K562 (cell line): ENCODE data around the gene CAMK1D.

ENCODE experiments used
- BHLHE40 ChIP-seq: IDR thresholded peaks from 2 replicates; pipeline ENCODE4 v1.6.1; 2011; ENCODE audit warnings: low read length, improper control_type of control experiment
- CTCF ChIP-seq, 3 experiments: IDR thresholded peaks in 2 of 3; conservative IDR thresholded peaks in 1 of 3; 2 replicates each; pipeline ENCODE4 v1.5.1; 2011 to 2012; ENCODE audit warnings: low read length in 3 of 3, mild to moderate bottlenecking in 3 of 3, control low read depth in 2 of 3, improper control_type of control experiment in 1 of 3, inconsistent platforms in 1 of 3, low read depth in 1 of 3, mixed read lengths in 1 of 3, moderate library complexity in 1 of 3; ENCODE audit not compliant: insufficient read depth in 2 of 3
- FOXJ2 ChIP-seq: fragments of 200-800 bp; sonication (Bioruptor generic); IDR thresholded peaks from 2 replicates; pipeline ENCODE4 v1.6.1; 2016; ENCODE audit warnings: missing genetic modification characterization, missing compliant biosample characterization
- JUNB ChIP-seq: fragments of 450-650 bp; formaldehyde crosslinking; conservative IDR thresholded peaks from 2 replicates; pipeline ENCODE4 v1.4.0; 2020; ENCODE audit warnings: mild to moderate bottlenecking
- SMAD1 ChIP-seq: fragments of 150-350 bp; IDR thresholded peaks from 2 replicates; pipeline ENCODE4 v1.6.1; 2014; ENCODE audit warnings: low read length, low read depth; ENCODE audit not compliant: partially characterized antibody
- ZBTB17 ChIP-seq: fragments of 450-650 bp; formaldehyde crosslinking; IDR thresholded peaks from 2 replicates; pipeline ENCODE4 v1.4.0; 2020; ENCODE audit warnings: mild to moderate bottlenecking
- ZNF239 ChIP-seq: fragments of 250-450 bp; sonication (Bioruptor Pico); IDR thresholded peaks from 2 replicates; pipeline ENCODE4 v1.4.0; 2020; ENCODE audit warnings: mild to moderate bottlenecking
- TF ChIP-seq, protein P1 (sequence below), 2 experiments: IDR thresholded peaks; 2 replicates each; pipeline ENCODE4 v1.6.1; 2011; ENCODE audit warnings: borderline replicate concordance in 1 of 2, control low read depth in 1 of 2, low read depth in 1 of 2, low read length in 1 of 2, mild to moderate bottlenecking in 1 of 2, mixed read lengths in 1 of 2, moderate library complexity in 1 of 2; ENCODE audit not compliant: insufficient read depth in 1 of 2, insufficient read length in 1 of 2, poor library complexity in 1 of 2, severe bottlenecking in 1 of 2; ENCODE audit errors: extremely low read depth in 1 of 2

DNA sequence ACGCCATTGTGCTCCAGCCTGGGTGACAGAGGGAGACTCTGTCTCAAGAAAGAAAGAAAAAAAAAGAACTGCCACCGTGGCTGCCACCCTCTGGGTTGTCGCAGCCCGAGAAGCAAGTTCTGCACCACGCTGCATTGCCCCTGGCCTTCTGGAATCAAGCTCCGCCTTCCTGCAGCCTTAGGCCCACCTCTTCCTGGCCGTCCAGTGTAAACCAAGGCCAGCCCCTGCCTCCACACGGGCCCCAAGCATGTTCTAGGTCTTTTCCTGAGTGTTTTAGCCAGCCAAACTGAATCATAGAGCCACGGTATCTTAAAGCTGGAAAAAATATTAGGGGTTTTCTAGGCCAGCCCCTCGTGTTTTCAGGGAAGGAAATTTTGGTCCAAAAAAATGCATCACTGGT lies 463.2 kb downstream of the CAMK1D start:
- TF ChIP-seq ZNF239 (CRISPR knock-in tag) (no peak), FOXJ2 (tag) (no peak), ZBTB17 (CRISPR knock-in tag) (no peak), JUNB (CRISPR knock-in tag) (no peak), CTCF (IDR thresholded peaks at IDR 0.05 in 2 of 3, conservative IDR thresholded peaks at IDR 0.05 in 1 of 3; ENCODE audit: insufficient read depth in 2 of 3, low read depth in 1 of 3, low read length in 3 of 3) (no peak), BHLHE40 (no peak), SMAD1 (no peak)
- TF ChIP-seq, protein P1, sequence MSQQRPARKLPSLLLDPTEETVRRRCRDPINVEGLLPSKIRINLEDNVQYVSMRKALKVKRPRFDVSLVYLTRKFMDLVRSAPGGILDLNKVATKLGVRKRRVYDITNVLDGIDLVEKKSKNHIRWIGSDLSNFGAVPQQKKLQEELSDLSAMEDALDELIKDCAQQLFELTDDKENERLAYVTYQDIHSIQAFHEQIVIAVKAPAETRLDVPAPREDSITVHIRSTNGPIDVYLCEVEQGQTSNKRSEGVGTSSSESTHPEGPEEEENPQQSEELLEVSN (IDR thresholded peaks at IDR 0.05; ENCODE audit: borderline replicate concordance in 1 of 2, extremely low read depth in 1 of 2, insufficient read depth in 1 of 2, insufficient read length in 1 of 2, low read depth in 1 of 2, low read length in 1 of 2, poor library complexity in 1 of 2, severe bottlenecking in 1 of 2) = no peak
